H4 (cell line): Measurements from ENCODE around the gene PHB1. TPM values are rescaled to one million over a fixed set of nuclear protein-coding genes. Genes with fewer than 3 reads are reported as not detected.

Source experiments
- DNase-seq: peaks from one replicate; pipeline ENCODE4 v3.0.0-alpha.2; 2015; ENCODE audit warnings: low spot score
- total RNA-seq: library from RNA; depleted of rRNA; stranded (reverse); fragments of >200 nt; shearing (Covaris generic); gene quantifications from 2 replicates; pipeline ENCODE4 v1.2.3, GENCODE V29; 2014; rRNA removed

PHB1 gene
- 232 and 233 TPM in 2 replicates for total RNA-seq

DNA sequence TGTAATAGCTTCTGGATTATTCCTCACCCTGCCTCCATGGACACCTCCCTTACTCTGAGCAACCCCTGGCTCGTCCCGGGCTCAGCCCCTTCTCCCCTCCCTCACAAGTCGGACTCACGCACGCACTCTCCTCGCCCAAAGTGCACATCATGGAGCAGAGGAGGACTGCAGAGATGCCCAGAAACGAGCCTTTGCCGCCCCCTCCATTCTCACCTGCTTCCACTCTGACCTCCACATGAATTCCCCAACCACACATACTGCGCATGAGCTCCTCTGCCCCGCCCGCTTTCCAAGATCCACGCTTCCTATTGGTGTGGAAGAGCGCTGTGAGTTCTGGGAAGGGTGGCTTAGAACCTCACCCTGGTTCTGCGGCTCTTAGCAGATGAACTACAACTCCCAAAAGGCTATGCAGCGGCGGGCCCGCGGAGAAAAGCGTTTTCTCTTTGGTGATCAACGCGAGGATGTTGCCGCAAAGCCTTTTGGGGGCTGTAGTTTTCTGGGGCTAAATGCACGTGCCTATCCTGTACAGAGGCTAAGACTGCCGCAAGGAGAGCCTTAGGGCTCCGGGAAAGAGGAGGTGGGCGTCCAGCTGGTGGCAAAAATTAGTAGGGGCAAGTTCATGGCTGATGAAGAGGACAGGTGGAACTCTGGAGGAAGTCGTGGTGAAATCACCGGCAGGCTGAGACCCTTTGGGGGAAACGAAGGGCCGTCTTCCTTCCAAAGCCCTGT lies at the start of gene PHB1:
Gene PHB1 (minus strand): TSS at position 261 of the 729 bp plus-strand sequence. CDS start 1,618 bp downstream, outside the sequence.
- peak; percentile 98 for DNase-seq

DNA sequence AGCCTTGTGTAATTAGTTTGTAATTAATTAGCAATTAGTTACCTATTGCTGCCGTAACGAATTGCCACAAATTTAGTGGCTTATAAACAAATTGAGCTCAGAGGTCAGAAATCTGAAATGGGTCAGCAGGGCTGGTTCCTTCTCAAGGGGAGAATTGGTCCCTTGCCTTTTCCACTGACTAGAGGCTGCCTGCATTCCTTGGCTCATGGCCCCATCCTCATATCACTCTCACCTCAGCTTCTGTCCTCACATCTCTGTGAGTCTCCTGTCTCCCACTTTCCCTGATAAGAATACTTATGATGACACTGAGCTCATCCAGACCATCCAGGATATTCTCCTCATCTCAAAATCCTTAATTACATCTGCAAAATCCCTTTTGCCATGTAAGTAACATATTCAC lies 49.4 kb upstream of the PHB1 start:
- DNase-seq: no peak

DNA sequence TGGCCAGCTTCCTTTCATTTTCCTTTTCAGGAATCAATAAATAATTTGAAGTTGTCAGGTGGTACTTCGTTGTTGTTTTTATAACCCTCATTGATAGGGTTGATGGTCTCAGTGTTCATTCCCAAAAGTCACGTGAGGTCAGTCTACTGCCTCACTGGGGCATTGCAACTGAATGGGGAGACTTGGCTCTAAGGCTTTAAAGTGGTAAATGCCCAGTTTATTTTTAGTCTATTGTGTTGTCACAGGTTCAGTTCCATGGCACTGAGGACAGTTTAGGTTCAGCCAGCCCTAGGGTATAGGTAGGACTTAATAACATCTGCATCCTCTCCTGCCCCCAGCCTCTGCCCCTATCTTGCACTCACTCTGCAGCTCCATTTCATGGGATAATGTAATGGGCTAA lies 46.9 kb upstream of the PHB1 start:
- DNase-seq: no peak

DNA sequence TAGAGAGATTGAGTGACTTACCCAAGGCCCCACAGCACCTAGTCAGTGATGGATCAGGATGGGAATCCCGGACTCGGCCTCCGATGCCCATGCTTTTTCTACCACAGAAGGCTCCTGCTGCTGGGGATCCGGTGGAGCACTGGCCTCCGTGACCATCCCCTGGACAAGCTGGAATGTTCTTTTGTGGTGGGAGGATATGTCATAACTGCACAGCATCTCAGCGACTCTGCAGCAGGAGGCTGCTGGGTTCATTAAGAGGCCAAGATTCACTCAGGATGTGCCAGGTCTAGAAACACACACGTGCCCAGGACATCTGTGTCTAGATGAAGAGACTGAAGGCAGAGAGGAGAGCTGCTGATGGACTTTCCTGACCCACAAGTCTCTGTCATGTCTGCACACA lies 45.7 kb upstream of the PHB1 start:
- DNase-seq: no peak

DNA sequence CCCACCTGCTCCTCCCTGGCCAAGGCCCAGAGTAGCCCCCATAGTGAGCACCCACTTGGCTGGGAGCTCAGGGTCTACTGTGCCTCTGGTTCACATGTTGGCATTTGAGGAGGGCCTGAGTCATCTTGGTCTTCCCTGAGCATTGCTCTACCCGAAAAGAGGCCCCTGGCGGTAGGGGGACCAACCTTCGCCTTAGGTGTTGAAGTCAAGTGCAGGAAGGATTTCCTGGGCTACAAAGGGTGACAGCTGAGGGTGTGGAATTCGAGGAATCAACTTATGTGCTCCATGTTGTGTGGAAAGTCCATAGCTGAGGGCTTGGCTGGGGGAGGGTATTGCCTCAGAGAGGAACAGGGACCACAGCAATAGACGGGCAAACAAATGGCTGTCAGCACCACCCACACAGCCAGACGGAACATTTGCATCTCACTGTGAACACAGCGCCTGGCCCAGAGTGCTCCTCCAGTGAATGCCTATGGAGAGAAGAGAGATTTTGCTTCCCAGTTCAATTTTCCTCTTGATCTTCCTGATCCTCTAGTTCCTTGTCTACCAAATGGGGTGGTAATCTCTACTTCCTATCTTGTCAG lies 44.8 kb upstream of the PHB1 start:
- DNase-seq: no peak

DNA sequence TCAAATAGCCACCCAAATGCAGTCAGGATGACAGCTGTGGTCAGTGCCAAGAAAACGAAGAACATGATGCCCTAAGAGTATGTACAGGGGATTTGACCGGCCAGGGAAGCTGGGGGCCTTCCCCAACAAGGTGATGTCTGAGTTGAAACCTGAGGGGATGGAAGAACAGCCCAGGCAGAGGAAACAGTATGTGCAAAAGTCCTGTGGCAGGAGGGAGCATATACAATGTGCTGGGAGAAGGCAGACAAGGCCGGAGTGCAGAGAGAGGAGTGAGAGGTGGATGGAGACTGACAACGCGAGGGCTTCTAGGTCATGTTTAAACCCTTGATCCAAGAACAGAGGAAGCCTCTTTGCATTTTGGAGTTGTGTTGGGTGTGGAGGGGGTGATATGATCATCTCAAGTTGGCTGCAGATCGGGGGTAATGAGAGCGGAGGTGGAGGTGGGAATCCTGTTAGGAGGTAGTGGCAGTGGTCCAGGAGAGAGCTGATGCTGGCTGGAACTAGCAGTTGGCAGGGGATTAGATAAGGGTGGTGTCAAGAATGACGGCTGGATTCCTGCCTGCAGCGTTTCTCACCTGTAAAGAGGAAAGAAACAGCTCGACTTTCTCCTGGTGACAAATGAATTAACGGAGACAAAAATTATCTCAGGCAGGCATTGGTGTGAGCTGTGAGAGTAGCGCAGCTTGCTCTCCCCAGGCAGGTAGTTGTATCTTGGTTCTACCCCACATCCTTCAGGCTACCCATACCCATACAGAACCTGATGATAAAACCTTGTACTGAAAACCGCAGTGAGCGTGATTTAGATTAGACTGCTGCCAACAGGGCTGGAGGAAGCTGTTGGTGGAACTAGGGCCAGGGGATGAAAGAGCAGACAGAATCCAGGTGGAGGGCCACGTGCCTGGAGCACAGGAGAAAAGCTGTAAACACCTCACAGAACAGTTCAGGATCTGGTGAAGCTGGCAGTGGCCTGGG lies 43.2 kb upstream of the PHB1 start:
- DNase-seq: no peak

DNA sequence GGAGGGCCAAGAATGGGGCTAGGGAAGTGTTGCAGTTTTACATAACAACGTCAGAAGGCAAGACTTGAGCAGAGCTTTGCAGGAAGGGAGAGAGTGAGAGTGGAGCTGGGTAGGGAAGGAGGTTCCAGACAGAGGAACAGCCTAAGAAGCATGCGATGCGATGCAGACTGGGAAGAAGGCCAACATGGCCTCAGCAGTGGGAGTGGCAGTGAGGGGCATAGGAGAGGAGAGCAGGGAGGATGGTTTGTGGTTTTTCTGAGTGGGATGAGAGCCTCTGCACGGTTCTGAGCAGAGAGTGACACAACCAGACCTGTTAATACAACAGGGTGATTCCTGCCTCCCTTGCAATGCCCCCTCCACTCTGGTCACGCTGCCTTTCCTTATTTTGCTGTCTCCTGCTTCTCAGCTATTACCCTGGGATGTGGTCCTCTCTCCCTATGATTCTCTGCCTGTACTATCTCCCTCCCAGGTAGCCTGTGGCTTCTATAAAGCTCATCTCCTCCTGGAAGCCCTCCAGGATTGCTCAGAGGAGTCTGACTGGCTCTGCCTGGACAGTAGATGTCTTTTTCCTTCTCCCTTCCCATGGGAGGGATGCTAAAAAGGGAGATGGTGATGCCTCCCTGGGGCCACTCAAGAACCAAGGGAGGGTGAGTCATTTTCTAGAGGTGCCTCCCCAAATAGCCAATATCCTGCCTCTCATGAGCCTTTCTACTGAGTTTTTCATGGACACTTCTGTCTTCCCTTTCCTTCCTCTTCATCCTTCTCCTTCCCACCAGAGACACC lies 41.7 kb upstream of the PHB1 start:
- peak; percentile 95 for DNase-seq

DNA sequence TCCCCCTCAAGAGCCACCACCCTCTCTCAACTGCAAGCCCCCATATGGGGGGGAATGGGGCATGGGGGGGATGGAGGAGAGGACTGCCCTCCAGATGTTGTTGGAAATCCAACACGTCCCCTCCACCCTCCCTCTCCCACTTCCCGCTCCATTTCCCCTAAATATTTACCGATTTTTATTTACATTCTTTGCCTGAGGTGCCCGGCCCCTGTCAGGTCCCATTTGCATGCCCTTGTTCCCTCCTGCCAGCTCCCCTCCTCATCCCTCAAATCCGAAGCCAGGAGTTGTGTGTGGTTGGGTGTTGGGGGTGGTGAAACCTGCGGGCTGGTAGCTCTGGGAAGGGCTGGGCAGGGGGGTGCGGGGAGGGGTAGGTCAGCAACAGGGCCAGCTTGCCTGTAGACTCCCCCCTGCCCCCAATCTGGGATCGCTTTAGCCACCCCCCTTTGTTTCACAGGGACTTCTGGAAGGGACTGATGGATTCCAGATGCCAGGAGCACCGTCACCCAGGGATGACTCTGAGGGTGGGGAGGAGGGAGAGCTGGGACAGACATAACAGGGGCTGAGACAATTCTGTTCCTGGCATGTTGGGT lies 40.7 kb upstream of the PHB1 start:
- peak; percentile 70 for DNase-seq

DNA sequence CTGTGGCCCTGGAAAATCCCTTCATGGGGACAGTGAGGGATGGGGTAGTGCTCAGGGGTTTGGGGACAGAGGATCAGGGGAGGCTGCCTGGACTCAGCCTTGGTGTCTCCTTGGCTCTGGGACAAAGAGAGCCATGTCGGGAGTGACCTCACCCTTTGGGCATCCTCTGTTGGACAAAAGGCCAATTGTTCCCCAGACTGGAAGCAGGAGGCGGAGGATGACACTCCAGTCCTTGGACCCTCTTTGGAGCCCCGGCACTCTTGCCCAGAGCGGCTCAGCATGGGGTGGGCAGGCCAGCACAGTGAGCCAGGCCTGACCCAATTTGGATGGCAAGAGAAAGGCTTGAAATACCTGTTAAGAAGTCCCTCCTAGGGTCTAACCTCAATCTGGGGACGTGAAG lies 39.4 kb upstream of the PHB1 start:
- peak; percentile 40 for DNase-seq

DNA sequence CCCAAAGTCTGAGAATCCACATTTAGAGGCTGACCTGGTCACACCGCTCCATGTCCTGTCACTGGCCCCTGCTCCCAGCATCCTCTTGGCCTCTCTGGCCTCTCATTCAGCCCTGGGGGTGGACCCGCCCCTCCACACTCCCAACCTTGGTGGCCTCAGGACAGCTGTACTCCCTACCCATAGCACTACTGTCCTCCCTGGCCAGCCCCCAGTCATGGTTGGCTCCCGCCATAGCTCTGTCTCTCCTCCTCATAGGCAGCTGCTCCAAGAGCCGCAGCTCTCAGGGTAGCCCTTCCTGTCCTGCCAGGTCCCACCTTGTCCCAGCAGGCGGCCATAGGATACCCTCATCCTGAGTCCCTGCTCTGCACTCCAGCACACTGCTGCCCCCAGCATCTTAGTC lies 38.0 kb upstream of the PHB1 start:
- DNase-seq: no peak

DNA sequence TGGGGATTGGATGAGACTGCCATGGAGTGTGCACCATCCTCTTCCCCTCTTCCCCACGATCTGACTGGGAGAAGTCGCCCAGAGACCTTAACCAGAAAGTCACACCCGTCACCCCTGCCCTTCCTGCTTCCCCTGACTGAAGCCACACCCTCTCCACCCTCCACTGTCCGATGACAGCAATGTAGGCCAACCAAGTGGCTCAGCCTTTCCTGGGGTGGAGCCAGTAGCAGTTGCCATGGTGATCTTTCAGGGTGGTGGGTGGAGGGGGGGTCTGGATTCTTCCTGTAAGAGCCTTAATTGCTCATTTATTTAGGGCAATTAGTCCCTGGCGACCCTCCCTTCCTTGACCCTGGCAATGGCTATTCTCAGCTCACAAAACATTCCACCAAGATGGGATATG lies 37.5 kb upstream of the PHB1 start:
- DNase-seq: no peak

DNA sequence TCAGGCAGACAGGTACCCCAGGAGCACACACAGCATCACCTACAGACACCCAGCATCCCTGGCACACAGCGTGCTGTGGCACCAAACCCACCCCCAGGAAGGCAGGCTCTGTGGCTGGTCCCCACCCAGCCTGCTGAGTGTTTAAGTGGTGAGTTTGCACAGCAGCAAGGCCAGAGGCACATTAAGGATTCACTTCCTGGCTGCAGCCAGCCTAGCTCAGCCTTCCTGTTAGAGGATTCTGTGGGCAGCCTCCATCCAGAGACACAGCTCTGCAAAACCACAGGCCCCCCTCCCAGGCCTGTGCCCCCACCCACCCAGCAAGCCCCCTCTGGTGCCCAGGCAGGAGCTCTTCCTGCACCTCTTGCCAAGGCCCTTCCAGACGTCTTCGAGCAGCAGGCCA lies 36.1 kb upstream of the PHB1 start:
- no peak for DNase-seq

DNA sequence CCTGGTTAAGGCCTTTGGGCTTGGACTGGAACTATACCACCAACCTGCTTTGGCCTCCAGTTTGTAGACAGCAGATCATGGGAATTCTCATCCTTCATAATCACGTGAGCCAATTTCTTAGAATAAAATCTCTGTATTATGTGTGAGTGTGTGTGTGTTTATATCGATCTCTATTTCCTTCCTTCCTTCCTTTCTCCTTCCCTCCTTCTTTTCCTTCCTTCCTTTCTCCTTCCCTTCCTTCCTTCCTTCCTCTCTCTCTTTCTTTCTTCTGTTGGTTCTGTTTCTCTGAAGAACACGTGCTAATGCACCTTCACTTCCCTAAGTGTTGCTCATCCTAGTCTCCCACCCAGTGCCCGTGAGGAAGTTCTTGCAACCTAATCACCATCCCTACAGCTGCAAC lies 35.5 kb upstream of the PHB1 start:
- no peak for DNase-seq

DNA sequence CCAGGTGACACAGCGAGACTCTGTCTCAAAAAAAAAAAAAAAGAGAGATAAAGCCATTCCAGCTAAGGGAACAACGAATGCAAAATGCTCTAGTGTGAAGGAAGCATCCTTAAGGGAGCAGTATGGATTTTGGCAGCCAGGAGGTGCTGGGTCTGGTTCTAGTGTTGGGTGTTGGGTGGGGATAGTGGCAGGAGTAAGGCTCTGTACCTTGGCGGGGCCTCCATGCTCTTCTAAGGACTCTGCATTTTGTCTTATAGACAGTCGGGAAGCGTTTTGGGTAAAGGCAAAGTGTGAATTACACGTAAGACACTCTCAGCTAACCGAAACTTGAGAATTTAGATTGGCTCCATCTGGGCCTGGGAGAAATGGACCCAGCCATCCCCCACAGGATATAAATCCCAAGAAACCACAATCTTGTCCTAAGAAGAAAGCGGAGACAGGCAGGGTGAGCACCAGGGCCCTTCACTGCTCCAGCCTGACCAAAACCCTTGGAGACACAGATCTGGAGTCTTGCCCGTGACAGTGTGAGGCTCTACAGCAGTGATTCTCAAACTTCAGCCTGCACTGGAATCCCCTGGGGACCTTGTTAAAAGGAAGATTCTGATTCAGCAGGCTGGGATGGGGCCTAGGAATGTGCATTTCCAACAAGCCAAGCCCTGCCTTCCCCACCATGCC lies 33.1 kb upstream of the PHB1 start:
- no peak for DNase-seq

DNA sequence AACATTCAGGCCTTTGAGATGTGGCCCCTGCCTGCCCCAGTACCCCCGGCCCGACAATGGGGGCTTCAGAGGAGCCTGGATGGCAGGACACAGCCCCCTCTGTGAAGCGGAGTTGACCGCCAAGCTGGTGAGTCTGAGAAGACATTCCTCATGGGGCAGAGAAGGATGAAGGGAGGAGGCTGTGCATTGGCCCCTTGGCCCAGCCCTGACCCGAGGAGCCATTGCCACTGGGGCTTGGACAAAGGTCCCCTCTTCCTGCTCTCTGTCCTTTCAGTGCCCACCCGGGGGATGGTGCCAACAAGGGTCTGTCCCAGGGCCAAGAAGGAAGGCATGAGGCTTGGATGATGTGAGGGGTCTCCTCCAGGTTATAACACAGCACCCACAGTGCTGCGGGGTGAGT lies 30.9 kb upstream of the PHB1 start:
- DNase-seq: no peak

DNA sequence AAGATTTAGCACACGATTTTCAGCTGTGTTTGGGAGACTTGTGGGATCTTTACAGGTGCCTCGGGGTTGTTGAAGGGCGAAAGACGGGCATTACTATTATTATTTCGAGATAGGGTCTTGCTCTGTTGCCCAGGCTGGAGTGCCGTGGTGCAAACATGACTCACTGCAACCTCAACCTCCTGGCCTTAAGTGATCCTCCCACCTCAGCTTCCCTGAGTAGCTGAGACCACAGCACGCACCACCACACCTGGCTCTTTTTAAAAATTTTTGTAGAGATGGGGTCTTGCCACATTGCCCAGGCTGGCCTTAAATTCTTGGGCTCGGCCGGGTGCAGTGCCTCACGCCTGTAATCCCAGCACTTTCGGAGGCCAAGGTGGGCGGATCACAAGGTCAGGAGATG lies 29.7 kb upstream of the PHB1 start:
- DNase-seq: no peak

DNA sequence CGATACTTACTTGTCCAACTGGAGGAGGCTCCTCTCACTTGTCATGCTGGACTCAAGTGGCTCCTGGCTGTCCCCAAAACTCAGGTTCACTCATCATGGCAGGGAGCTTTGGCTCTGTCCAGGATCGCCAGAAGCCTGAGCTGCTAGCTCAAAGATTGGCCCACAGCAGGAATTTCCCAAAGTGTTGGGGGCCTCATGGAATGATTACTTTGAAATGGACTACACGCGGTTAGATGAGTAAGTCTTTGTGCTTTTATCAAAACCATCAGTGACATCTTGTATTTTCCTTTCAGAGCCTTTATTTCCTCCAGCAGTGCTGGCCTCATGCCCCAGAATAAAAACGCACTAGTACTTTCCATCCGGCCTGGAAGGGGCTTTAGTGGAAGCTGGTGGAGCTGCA lies 29.2 kb upstream of the PHB1 start:
- DNase-seq: no peak

DNA sequence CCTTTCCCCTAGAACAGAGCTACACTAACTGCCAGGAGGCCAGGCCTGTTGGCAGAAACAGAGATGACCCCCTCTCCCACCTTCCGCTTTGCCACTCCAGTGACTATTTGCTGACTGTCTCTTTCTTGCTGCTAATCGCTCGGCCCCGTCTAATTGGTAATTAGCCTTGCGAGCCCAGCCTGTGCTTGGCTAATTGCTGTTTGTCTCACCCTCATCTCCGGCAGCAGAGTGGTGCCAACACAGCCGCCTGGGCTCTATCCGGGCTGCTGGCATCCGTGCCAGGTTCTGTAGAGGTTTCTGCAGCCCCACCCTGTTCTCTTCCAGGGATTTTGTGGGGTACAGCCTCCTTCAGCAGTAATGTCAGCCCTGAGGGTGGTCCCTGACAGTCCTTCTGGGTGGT lies 27.4 kb upstream of the PHB1 start:
- DNase-seq: no peak

DNA sequence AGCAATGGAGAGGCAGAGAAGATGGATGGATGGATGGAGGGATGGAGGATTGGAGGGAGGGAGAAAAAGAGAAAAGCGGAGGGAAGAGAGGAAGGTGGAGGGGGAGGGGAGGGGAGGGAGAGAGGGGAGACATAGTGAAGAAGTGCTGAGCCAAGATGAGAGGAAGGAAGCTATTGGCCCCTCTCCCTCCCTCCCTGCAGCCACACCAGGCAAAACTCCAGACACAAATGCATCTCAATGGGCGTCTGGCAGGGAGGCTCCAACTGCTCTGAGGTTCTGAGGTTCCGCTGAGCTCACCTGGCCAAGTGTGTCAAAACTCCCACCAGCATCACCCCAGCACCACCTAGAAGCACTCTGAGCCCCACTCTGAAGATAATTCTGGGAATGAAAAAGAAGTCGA lies 26.9 kb upstream of the PHB1 start:
- DNase-seq: no peak

DNA sequence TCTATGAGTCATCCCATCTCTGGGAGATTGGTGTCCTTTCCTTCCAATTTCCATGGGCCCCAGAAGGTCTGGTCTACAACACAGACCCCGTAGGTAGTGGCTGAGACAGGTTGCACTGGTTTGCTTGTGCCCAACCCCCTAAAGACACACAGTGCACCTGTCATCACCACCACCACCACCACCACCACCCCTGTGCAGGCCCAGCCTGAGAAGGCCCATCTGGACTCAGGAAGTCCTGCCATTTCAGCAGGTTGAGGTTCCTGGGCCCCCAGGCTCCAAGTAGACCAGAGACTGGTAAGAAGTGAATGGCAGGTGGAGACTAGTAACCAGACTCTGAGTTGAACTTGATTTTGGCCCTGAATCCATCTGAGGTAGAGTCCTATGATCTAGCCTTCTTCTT lies 25.9 kb upstream of the PHB1 start:
- DNase-seq: no peak
